NT2/D1 (cell line): ENCODE data around the gene LZTR1.

Experiments
- YY1 ChIP-seq: IDR thresholded peaks from 2 replicates; pipeline ENCODE4 v1.6.1; 2011; ENCODE audit not compliant: insufficient read length, insufficient read depth
- ZNF274 ChIP-seq: IDR thresholded peaks from 2 replicates; pipeline ENCODE4 v1.6.1; 2011; ENCODE audit warnings: mild to moderate bottlenecking, low read depth, low read length

GRCh38 chr22:21015466-21016006, 33.4 kb downstream of the LZTR1 start:
- TF ChIP-seq YY1, result no peak
- no peak for TF ChIP-seq ZNF274
